ENCODE results near the gene SDCCAG8.

Gene SDCCAG8

DNA sequence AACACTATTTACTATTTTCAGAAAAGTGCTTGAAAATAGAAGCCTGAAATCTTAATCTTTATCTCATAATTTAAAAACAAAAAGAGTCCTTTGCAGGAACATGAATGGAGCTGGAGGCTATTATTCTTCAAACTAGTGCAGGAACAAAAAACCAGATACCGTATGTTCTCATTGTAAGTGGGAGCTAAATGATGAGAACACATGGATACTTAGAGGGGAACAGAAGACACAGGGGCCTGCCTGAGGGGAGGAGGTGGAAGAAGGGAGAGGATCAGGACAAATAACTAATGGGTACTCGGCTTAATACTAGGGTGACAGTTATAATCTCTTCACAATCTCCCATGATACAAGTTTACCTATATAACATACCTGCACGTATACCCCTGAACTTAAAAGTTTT lies 176.3 kb downstream of the SDCCAG8 start:
- DNase-seq = no peak

- DNase-seq = no peak
Observed at GRCh38 chr1:243433737-243434370, 178.0 kb downstream of the SDCCAG8 start.

DNA sequence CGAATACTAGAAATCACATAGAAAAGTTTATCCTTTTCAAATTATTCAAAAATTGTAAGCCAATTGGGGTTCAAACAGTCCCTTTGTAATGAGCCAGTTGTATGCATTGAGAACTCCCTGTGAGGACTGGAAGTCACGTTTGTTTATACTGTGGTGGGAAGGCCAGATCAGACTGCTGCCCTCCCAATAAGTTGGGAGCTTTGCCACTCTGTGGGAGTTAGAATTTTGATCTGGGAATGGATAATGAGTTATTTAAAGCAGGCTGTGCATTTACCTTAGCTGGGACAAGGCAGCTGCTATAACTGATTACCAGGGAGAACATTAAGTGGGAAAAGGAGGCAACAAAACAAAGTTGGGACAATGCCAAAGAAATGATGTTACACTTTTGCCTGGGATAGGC lies 178.8 kb downstream of the SDCCAG8 start:
- no peak for DNase-seq

GRCh38 chr1:243435836-243436235 lies 180.0 kb downstream of the SDCCAG8 start:
- DNase-seq = no peak

- DNase-seq = no peak
Observed at GRCh38 chr1:243438146-243438545, 182.3 kb downstream of the SDCCAG8 start.

DNA sequence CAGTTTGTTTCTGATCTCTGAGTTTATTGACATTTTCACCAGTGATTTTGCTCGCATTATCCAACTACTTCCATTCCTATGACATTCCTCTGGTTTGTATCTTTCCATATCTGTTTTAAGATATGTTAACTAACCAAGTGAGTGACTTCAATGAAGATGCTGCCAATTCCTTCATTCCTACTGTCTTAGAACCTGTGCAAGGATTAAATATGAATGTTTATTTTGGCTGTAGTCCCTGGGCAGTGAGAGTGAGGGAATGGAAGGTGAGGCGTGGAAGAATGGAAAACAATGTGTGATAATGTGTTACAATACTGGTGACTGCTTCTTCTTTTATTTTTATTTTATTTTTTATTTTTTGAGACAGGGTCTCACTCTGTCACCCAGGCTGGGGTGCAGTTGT lies 183.0 kb downstream of the SDCCAG8 start:
- no peak for DNase-seq

- DNase-seq = no peak
Observed at GRCh38 chr1:243440406-243440805, 184.6 kb downstream of the SDCCAG8 start.

DNA sequence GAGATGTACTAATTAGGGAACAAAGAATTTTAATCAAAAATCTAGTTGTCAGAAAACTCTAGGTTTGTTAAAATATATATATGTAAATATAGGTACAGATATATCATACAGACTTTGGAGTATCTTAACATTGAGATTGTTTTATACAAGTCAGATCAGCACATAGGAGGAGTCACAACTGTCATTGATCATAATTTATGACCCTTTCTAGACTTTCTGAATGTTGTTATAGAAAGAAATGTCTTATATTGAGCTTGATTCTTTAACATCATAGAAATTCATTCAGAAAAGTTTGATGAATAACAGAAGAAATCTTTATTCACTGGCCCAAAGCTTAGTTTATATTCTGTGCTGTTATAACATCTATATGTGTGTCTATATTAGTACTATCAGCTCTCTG lies 185.8 kb downstream of the SDCCAG8 start:
- no peak for DNase-seq

- DNase-seq = no peak
Observed at GRCh38 chr1:243443557-243443956, 187.7 kb downstream of the SDCCAG8 start.

- no peak for DNase-seq
Observed at GRCh38 chr1:243447347-243447746, 191.5 kb downstream of the SDCCAG8 start.

DNA sequence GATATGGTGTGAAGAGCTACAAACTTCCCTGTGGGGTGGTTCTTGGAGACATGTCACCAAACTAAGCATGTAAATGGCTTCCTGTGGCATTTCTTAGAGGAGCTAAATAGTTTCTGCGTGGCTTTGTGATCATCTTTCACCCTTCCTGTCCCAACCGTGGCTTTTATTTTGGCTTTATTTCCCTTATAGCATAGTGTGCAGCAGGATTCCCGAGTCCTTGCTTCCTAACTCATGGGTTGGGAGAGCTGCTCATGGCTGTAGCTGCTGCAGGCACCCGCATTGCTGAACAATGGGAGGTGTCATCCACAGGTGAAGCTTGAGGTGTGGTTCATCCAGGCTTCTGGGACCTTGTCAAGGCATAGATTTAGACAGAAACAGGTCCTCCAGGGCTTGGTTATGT lies 192.0 kb downstream of the SDCCAG8 start:
- DNase-seq = no peak

GRCh38 chr1:243449373-243449772 lies 193.5 kb downstream of the SDCCAG8 start:
- DNase-seq = no peak

DNA sequence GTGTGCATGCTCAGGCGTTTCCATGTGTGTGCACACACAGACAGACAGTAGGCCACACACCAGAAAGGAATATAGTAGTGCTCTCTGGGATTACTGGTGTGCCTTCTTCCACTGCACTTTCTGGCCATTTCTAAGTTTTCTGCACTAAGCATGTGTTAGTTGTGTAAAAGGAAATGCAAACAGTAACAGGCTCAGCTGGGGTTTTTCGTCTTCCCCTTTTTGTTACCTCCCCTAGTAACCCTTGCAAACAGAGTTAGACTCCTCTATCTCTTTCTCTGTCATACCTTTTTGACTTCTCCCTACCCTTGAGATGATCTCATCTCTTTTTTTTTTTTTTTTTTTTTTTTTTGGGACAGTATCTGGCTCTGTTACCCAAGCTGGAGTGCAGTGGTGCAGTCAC lies 196.3 kb downstream of the SDCCAG8 start:
- DNase-seq = no peak

DNA sequence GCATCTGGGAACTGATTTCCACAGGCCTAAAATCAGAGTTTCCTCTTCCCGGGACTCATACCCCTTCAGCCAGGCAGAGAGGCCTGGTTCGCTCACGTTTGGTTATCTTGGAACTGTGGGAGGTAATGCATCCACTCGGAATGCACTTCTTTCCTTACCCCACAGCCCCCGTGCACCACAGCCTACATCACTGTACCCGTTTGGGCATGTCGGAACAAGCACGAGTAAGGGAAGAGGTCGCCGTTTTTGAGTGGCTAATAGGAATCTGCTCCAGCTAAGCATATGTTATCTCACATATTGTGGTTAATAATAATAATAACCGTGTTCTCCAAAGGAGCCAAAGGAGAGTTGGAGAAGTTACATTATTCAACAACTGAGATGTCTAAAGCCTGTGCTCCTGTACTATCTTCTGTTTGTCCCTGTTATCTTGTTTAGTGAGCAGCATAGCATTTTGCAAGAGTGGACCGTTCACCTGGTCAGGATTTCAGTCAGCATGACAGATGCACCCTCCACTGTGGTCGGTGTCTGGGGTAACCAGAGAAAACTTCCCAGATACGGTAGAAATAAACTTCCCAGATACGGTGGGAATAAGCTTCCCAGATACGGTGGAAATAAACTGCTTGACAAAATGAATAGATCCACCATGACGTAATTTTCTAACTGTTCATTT lies 198.6 kb downstream of the SDCCAG8 start:
- DNase-seq = no peak

- DNase-seq = no peak
Observed at GRCh38 chr1:243455760-243456651, 200.2 kb downstream of the SDCCAG8 start.

- no peak for DNase-seq
Observed at GRCh38 chr1:243457363-243457982, 201.6 kb downstream of the SDCCAG8 start.

DNA sequence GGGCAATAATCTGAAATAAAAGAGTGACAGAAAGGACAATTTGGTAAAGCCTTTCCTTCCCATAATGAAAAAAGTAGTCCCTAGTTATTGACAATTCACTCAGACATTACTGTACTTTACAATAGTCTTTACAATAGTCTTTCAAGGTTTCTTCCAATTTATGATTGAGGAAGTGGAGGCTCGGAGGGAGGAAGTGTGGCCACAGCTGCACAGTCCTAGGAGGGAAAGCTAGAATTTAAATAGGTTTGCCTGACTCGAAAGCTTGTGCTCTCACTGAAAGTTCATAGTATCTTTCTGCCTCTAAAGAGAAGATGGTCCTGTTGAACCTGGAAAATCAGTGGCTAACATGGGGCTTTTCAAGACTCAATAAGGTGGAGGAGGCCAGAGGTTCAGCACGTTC lies 203.2 kb downstream of the SDCCAG8 start:
- no peak for DNase-seq

DNA sequence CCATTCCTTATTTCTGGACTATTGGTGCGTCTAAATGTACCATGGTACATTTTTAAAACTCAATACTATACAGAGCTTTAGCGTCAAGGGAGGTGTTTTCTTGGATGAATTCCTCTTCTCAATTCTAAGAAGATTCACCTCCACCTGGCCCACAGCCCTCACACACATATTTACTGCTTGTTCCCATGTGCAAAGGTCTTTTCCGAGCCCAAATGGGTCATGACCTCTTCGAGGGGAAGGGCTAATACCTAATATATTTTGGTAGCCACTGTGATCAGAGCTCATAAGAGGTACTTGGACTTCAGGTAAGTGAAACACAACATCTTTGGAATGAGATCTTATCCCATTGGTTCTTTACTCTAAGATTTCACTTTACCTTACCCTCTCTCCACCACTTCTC lies 205.9 kb downstream of the SDCCAG8 start:
- no peak for DNase-seq

GRCh38 chr1:243462929-243463697 lies 207.3 kb downstream of the SDCCAG8 start:
- no peak for DNase-seq

DNA sequence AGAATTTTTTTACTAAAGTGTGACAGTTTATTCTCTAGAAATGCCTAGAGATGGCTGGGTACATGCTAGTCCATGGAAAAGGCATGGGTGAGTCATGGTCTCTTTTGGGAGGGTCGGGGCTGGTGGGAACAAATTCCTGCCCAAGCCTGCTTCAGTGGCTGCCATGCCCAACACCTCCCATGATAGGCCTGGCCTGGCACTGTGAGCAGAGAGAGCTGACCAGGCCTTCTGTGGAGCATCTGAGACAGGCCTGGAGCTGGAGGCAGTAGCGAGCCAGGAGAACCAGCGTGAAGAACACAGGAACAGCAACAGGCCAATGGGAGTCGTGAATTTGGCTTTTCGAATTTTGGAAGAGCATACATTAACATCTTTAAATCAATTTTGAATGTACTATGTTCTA lies 209.2 kb downstream of the SDCCAG8 start:
- no peak for DNase-seq

DNA sequence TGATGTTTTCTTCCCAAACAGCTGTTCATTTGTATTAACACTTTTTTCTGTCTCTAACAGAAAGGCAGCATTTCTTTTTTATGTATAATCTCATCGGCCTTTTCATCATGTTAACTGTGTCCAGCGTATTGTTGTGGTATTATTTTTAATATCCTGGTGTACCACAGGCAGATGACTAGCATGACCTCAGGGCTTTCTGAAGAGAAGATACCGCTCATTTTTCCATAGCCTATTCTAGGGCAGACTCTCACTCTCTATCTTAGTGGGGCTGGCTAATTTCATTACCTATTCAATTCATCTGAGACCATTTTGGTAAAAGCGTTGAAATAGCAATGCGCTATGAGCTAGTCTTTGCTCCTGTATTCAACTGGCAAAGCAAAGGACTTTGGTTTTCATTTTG lies 209.9 kb downstream of the SDCCAG8 start:
- no peak for DNase-seq

GRCh38 chr1:243469497-243469896 lies 213.7 kb downstream of the SDCCAG8 start:
- no peak for DNase-seq

DNA sequence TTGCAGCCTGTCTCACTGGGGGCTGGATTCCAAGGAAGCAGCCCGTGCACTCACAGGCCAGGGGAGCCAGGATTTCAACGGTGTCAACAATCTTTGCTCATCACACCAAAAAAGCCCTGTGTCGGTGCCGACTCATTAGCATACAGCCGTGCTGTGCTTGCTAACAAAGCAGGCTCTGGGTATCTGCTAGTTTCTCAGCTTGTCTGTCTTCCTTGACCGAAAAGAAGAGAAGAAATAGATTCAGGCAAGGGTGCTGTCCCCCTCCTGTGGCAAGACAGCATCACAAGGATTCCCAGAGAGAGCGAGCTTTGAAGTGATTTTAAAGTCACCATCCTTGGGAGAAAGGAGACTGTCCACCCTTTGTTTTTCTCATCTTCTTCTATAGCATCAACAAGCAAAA lies 214.7 kb downstream of the SDCCAG8 start:
- DNase-seq = no peak
